Fibroblast of lung (primary cell): ENCODE measurements around the gene DPP4. TPM values are rescaled to one million over a fixed set of nuclear protein-coding genes. Genes with fewer than 3 reads are reported as not detected.

Experiments
- DNase-seq, 2 donors: peaks; one replicate each; pipeline versions ENCODE4 v3.0.0 to v3.0.0-alpha.2; 2010; ENCODE audit warnings: low read depth in 2 of 2
- H2AFZ ChIP-seq: 2 replicates; pipeline ENCODE4 v1.5.1; 2012; ENCODE audit warnings: low read length, control low read depth, inconsistent platforms
- H3K27ac ChIP-seq: 2 replicates; pipeline ENCODE4 v1.5.1; 2011; ENCODE audit warnings: low read length, control low read depth; ENCODE audit not compliant: insufficient read depth
- H3K27me3 ChIP-seq: 2 replicates; pipeline ENCODE4 v1.5.1; 2011; ENCODE audit warnings: mild to moderate bottlenecking, low read length; ENCODE audit not compliant: control insufficient read depth, insufficient read depth
- H3K36me3 ChIP-seq: 2 replicates; pipeline ENCODE4 v1.5.1; 2011; ENCODE audit warnings: low read length; ENCODE audit not compliant: control insufficient read depth, insufficient read depth
- H3K4me1 ChIP-seq: 2 replicates; pipeline ENCODE4 v1.5.1; 2011; ENCODE audit warnings: low read length; ENCODE audit not compliant: control insufficient read depth, insufficient read depth; ENCODE audit errors: extremely low read depth
- H3K4me2 ChIP-seq: 2 replicates; pipeline ENCODE4 v1.5.1; 2011; ENCODE audit warnings: low read length, control low read depth; ENCODE audit not compliant: insufficient read depth; ENCODE audit errors: extremely low read depth
- H3K4me3 ChIP-seq, 4 experiments: fragments of 200-600 bp in 1 of 4; sonication (generic) in 1 of 4; replicated peaks in 1 of 4; 2 replicates each; pipeline ENCODE4 v1.5.1; 2011 to 2016; ENCODE audit warnings: low read length in 4 of 4, low read depth in 3 of 4, mild to moderate bottlenecking in 3 of 4, control low read depth in 2 of 4, inconsistent platforms in 1 of 4, mixed read lengths in 1 of 4; ENCODE audit not compliant: insufficient read depth in 1 of 4; ENCODE audit errors: control extremely low read depth in 1 of 4
- H3K79me2 ChIP-seq: 2 replicates; pipeline ENCODE4 v1.5.1; 2012; ENCODE audit warnings: mild to moderate bottlenecking, low read length, inconsistent platforms; ENCODE audit not compliant: control insufficient read depth, insufficient read depth
- H3K9ac ChIP-seq: 2 replicates; pipeline ENCODE4 v1.5.1; 2011; ENCODE audit warnings: mild to moderate bottlenecking, low read length, control low read depth; ENCODE audit not compliant: insufficient read depth
- H3K9me3 ChIP-seq: 2 replicates; pipeline ENCODE4 v1.5.1; 2012; ENCODE audit warnings: low read depth, low read length; ENCODE audit not compliant: control insufficient read depth, insufficient read depth
- H4K20me1 ChIP-seq: 2 replicates; pipeline ENCODE4 v1.5.1; 2011; ENCODE audit warnings: low read length; ENCODE audit not compliant: control insufficient read depth, insufficient read depth; ENCODE audit errors: extremely low read depth
- EZH2 ChIP-seq: IDR thresholded peaks from 2 replicates; pipeline ENCODE4 v1.5.1; 2012; ENCODE audit warnings: low read length, control low read depth, mild to moderate bottlenecking; ENCODE audit errors: missing control alignments
- polyA plus RNA-seq, 2 donors: library from polyadenylated mRNA; depleted of rRNA in 1 of 2; stranded (reverse) in 1 of 2; unstranded in 1 of 2; fragments of >200 nt; gene quantifications; 2 replicates each; pipeline ENCODE4 v1.2.1, GENCODE V29; 2011 to 2012; ENCODE audit warnings: missing spikeins in 1 of 2
- total RNA-seq: library from RNA; depleted of rRNA; stranded (reverse); fragments of >200 nt; gene quantifications from 2 replicates; pipeline ENCODE4 v1.2.1, GENCODE V29; 2014
- TF ChIP-seq, protein P1 (sequence below), 2 donors: IDR thresholded peaks in 1 of 2; conservative IDR thresholded peaks in 1 of 2; 1 replicate in 1 of 2; 2 replicates in 1 of 2; pipeline ENCODE4 v1.5.1; 2011 to 2012; ENCODE audit warnings: low read length in 2 of 2, control low read depth in 1 of 2, inconsistent platforms in 1 of 2, low read depth in 1 of 2, mild to moderate bottlenecking in 1 of 2

Gene DPP4
- total and polyA plus RNA-seq, 2 donors (not counting 1 experiment from before 2014, with no cell fraction given), result 58.1 to 297 TPM

DNA sequence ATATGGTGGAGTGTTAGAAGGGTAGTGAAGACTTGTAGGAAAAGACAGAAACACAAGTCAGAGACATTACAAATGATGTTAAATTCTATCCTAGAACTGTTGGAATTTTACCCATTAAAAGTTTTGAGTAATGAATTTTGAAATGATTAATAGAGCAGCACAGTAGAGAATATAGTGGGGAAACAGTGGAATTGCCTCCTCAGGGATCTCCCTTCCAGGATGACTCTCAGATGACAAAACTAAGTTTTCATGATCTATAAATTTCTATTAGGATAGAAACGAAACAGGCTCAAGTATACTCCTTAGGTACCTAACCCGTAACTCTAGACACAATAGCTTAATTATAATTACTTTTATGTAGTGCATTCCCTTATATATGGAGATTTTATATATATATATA is 86.7 kb downstream of the DPP4 start:
- no peaks in the 10 kb centered on the region for H3K79me2 ChIP-seq
- no peak for DNase-seq
- no peaks in the 10 kb centered on the region for H3K9me3 ChIP-seq
- H3K27me3 ChIP-seq, result no peaks in the 10 kb centered on the region
- H3K4me1 ChIP-seq, result no peaks in the 10 kb centered on the region
- H3K36me3 ChIP-seq, result no peaks in the 10 kb centered on the region
- no peak overlapping the region for H3K4me2 ChIP-seq
- H3K4me3 ChIP-seq, result no peak overlapping the region
- no peak overlapping the region for H3K9ac ChIP-seq
- H4K20me1 ChIP-seq, result no peaks in the 10 kb centered on the region
- no peak overlapping the region for H2AFZ ChIP-seq
- no peak overlapping the region for H3K27ac ChIP-seq
- TF ChIP-seq, protein P1, sequence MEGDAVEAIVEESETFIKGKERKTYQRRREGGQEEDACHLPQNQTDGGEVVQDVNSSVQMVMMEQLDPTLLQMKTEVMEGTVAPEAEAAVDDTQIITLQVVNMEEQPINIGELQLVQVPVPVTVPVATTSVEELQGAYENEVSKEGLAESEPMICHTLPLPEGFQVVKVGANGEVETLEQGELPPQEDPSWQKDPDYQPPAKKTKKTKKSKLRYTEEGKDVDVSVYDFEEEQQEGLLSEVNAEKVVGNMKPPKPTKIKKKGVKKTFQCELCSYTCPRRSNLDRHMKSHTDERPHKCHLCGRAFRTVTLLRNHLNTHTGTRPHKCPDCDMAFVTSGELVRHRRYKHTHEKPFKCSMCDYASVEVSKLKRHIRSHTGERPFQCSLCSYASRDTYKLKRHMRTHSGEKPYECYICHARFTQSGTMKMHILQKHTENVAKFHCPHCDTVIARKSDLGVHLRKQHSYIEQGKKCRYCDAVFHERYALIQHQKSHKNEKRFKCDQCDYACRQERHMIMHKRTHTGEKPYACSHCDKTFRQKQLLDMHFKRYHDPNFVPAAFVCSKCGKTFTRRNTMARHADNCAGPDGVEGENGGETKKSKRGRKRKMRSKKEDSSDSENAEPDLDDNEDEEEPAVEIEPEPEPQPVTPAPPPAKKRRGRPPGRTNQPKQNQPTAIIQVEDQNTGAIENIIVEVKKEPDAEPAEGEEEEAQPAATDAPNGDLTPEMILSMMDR (conservative IDR thresholded peaks at IDR 0.05 in 1 of 2, IDR thresholded peaks at IDR 0.05 in 1 of 2; ENCODE audit: low read depth in 1 of 2, low read length in 2 of 2), result no peak
- TF ChIP-seq EZH2, result no peak

DNA sequence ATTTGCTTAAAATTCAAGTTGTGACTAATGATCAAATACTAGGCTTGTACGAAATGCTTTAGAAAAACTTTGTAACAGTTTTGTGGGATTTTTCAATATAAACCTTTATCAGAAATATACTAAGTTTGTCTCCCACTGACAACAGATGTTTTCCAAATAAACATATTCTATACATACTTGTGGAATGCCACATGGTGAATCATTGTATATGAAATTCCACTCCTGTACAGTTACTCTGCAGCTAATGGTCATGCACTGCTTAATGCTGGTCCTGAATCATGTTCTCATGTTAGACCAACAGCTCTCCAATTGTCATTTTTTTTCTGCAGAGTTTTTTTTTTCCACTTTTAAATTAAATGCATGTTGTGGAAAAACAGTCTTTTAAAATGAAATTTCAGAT is 90.1 kb downstream of the DPP4 start:
- no peak overlapping the region for H3K4me2 ChIP-seq
- no peak overlapping the region for H3K27ac ChIP-seq
- H3K9me3 ChIP-seq, result no peaks in the 10 kb centered on the region
- H3K4me3 ChIP-seq, result no peak overlapping the region
- DNase-seq, result peak; percentile 22 to 51
- no peak overlapping the region for H2AFZ ChIP-seq
- no peaks in the 10 kb centered on the region for H3K4me1 ChIP-seq
- no peaks in the 10 kb centered on the region for H3K79me2 ChIP-seq
- no peaks in the 10 kb centered on the region for H3K27me3 ChIP-seq
- TF ChIP-seq, protein P1 (conservative IDR thresholded peaks at IDR 0.05 in 1 of 2, IDR thresholded peaks at IDR 0.05 in 1 of 2; ENCODE audit: low read depth in 1 of 2, low read length in 2 of 2), result no peak
- TF ChIP-seq EZH2, result no peak
- H4K20me1 ChIP-seq, result no peaks in the 10 kb centered on the region
- H3K36me3 ChIP-seq, result no peaks in the 10 kb centered on the region
- no peak overlapping the region for H3K9ac ChIP-seq

DNA sequence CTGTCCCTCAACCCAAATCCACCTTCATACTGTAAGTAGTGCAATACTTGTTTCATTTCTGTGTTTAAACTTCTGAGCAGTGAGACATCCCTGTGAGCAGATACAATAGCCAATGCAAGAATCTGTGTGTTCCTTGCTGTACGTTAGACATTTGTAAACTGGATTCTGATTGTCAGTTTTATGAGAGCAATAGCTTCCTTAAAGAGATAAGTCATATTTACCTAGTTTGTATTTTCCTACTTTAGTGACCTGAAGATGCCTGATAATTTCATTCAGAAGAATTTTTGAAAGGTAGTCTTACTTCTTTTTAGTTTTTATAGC is 90.7 kb downstream of the DPP4 start:
- no peaks in the 10 kb centered on the region for H3K79me2 ChIP-seq
- H3K27ac ChIP-seq, result no peak overlapping the region
- DNase-seq, result no peak
- H3K4me2 ChIP-seq, result no peak overlapping the region
- no peak overlapping the region for H2AFZ ChIP-seq
- no peaks in the 10 kb centered on the region for H3K36me3 ChIP-seq
- H3K4me3 ChIP-seq, result no peak overlapping the region
- TF ChIP-seq EZH2, result no peak
- TF ChIP-seq, protein P1 (conservative IDR thresholded peaks at IDR 0.05 in 1 of 2, IDR thresholded peaks at IDR 0.05 in 1 of 2; ENCODE audit: low read depth in 1 of 2, low read length in 2 of 2), result no peak
- H3K4me1 ChIP-seq, result no peaks in the 10 kb centered on the region
- H3K9me3 ChIP-seq, result no peaks in the 10 kb centered on the region
- H3K9ac ChIP-seq, result no peak overlapping the region
- H4K20me1 ChIP-seq, result no peaks in the 10 kb centered on the region
- no peaks in the 10 kb centered on the region for H3K27me3 ChIP-seq
